HepG2 (cell line): ENCODE measurements around the gene SPACA4. TPM values are rescaled to one million over a fixed set of nuclear protein-coding genes. Genes with fewer than 3 reads are reported as not detected.

Experiments
- ATAD3A ChIP-seq: sonication (generic); formaldehyde crosslinking; IDR thresholded peaks from 2 replicates; pipeline ENCODE4 v1.4.0; 2020; ENCODE audit warnings: missing genetic modification reagents
- CBX1 ChIP-seq: IDR thresholded peaks from one replicate; pipeline ENCODE4 v1.6.1; 2016; ENCODE audit warnings: antibody characterized with exemption, low read depth
- CC2D1A ChIP-seq: sonication (generic); formaldehyde crosslinking; IDR thresholded peaks from 2 replicates; pipeline ENCODE4 v1.8.1; 2023; ENCODE audit warnings: mild to moderate bottlenecking, missing genetic modification reagents
- DNMT1 ChIP-seq: sonication (generic); formaldehyde crosslinking; IDR thresholded peaks from 2 replicates; pipeline ENCODE4 v1.5.1; 2020; ENCODE audit warnings: mild to moderate bottlenecking, missing genetic modification reagents
- GABPA ChIP-seq, 2 experiments: IDR thresholded peaks; 2 replicates each; pipeline ENCODE4 v1.6.1; 2011 to 2016; ENCODE audit warnings: low read depth in 2 of 2, low read length in 1 of 2, missing biosample characterization in 1 of 2, missing genetic modification characterization in 1 of 2
- PRDM10 ChIP-seq: sonication (generic); formaldehyde crosslinking; IDR thresholded peaks from 2 replicates; pipeline ENCODE4 v1.4.0; 2020; ENCODE audit warnings: low read depth, missing genetic modification reagents
- REST ChIP-seq, 2 experiments: IDR thresholded peaks; 2 replicates each; pipeline ENCODE4 v1.6.1; 2011 to 2012; ENCODE audit warnings: low read length in 2 of 2, borderline replicate concordance in 1 of 2, low read depth in 1 of 2, mild to moderate bottlenecking in 1 of 2, moderate library complexity in 1 of 2
- SMARCE1 ChIP-seq: fragments of 450-650 bp; IDR thresholded peaks from 2 replicates; pipeline ENCODE4 v1.6.1; 2017; ENCODE audit warnings: borderline replicate concordance
- TAF1 ChIP-seq: sonication (generic); formaldehyde crosslinking; IDR thresholded peaks from 2 replicates; pipeline ENCODE4 v1.4.0; 2020; ENCODE audit warnings: missing genetic modification reagents
- TEAD3 ChIP-seq: optimal IDR thresholded peaks from 2 replicates; pipeline ENCODE3; 2016; ENCODE audit warnings: borderline replicate concordance
- THRA ChIP-seq: sonication (generic); formaldehyde crosslinking; IDR thresholded peaks from 2 replicates; pipeline ENCODE4 v1.4.0; 2020; ENCODE audit warnings: missing genetic modification reagents, borderline replicate concordance
- ZBTB14 ChIP-seq: sonication (generic); formaldehyde crosslinking; IDR thresholded peaks from 2 replicates; pipeline ENCODE4 v1.4.0; 2020; ENCODE audit warnings: missing genetic modification reagents
- ZBTB3 ChIP-seq: sonication (generic); formaldehyde crosslinking; IDR thresholded peaks from 2 replicates; pipeline ENCODE4 v1.4.0; 2020; ENCODE audit warnings: low read depth, mild to moderate bottlenecking, moderate library complexity, missing genetic modification reagents, borderline replicate concordance
- ZMAT5 ChIP-seq: sonication (generic); formaldehyde crosslinking; IDR thresholded peaks from 2 replicates; pipeline ENCODE4 v1.5.0; 2020; ENCODE audit warnings: mild to moderate bottlenecking, low read depth, missing genetic modification reagents, borderline replicate concordance
- ZNF282 ChIP-seq: fragments of 450-650 bp; IDR thresholded peaks from 2 replicates; pipeline ENCODE4 v1.6.1; 2018; ENCODE audit not compliant: partially characterized antibody
- ZNF350 ChIP-seq: sonication (generic); formaldehyde crosslinking; IDR thresholded peaks from 2 replicates; pipeline ENCODE4 v1.4.0; 2020; ENCODE audit warnings: mild to moderate bottlenecking, low read depth, missing genetic modification reagents, borderline replicate concordance
- ZNF614 ChIP-seq: IDR thresholded peaks from 2 replicates; pipeline ENCODE4 v1.6.1; 2018; ENCODE audit warnings: missing biosample characterization, missing genetic modification reagents, inconsistent platforms, borderline replicate concordance
- ZNF652 ChIP-seq: IDR thresholded peaks from 2 replicates; pipeline ENCODE4 v1.6.1; 2016; ENCODE audit warnings: low read depth, borderline replicate concordance
- polyA plus RNA-seq, 8 experiments: library from polyadenylated mRNA; depleted of rRNA in 3 of 8; stranded (reverse) in 7 of 8; unstranded in 1 of 8; fragments of >200 nt; fragmentation: Illumina TruSeq in 4 of 8; extraction: Trizol in 4 of 8; gene quantifications; 2 replicates each; pipeline versions ENCODE4 v1.2.1 to v1.2.3, GENCODE V29; 2011 to 2016; ENCODE audit warnings: low read depth in 4 of 8, missing spikeins in 1 of 8, mixed read lengths in 1 of 8; ENCODE audit not compliant: insufficient read depth in 1 of 8
- total RNA-seq, 5 experiments: library from RNA; depleted of rRNA; stranded (reverse); fragments of >200 nt; fragmentation: Illumina TruSeq; extraction: Trizol; gene quantifications; 2 replicates each; pipeline ENCODE4 v1.2.3, GENCODE V29; 2016; ENCODE audit warnings: low read depth in 1 of 5

Gene SPACA4
- total and polyA plus RNA-seq, 2 of the 13 experiments (the other 11 are each of a cell fraction or from before 2014, with no cell fraction given): not detected

GRCh38 chr19:48618916-48619691, 12.6 kb downstream of the SPACA4 start, which contains the start of the genes RPL18 and SPHK2 (continued):
- TF ChIP-seq THRA (CRISPR knock-in tag): peak; percentile 86
- no peak for TF ChIP-seq CC2D1A
- no peak for TF ChIP-seq ZBTB14
- 0 out of 2 replicates have a peak, but pooled peaks have one; percentile 50 for TF ChIP-seq ZBTB3 (CRISPR knock-in tag)
- TF ChIP-seq ZNF350 (CRISPR knock-in tag): peak; percentile 99
- peak; percentile 78 for TF ChIP-seq TEAD3 (CRISPR knock-in tag)
- 0 out of 2 replicates have a peak, but pooled peaks have one; percentile 65 for TF ChIP-seq DNMT1 (CRISPR knock-in tag)
- TF ChIP-seq GABPA (IDR thresholded peaks at IDR 0.05; ENCODE audit: low read depth, low read length): peak; percentile 87
- peak; percentile 96 for TF ChIP-seq GABPA (CRISPR knock-in tag; IDR thresholded peaks at IDR 0.05; ENCODE audit: low read depth)
- TF ChIP-seq ZMAT5 (CRISPR knock-in tag): 0 out of 2 replicates have a peak, but pooled peaks have one; percentile 37
- TF ChIP-seq ZNF614: peak; percentile 85
- TF ChIP-seq ZNF282: no peak
- TF ChIP-seq PRDM10 (CRISPR knock-in tag): peak; percentile 91; the same call in 1 of the 2 replicates
- no peak for TF ChIP-seq CBX1
- peak in 1 of 2 experiments; percentile 74; a peak in 2 of 4 replicates for TF ChIP-seq REST (IDR thresholded peaks at IDR 0.05; ENCODE audit: borderline replicate concordance in 1 of 2, low read depth in 1 of 2, low read length in 2 of 2)
- TF ChIP-seq TAF1 (CRISPR knock-in tag): peak; percentile 96
- no peak for TF ChIP-seq SMARCE1
- TF ChIP-seq ATAD3A (CRISPR knock-in tag): no peak
- TF ChIP-seq ZNF652 (CRISPR knock-in tag): no peak
